Activated gamma-delta T cell (primary cell): Measurements from ENCODE around the gene PALD1.
A peak's percentile ranks its signal among the peaks of the same experiment; 100 is the strongest.

Experiments
- DNase-seq: peaks from one replicate; lab custom pipeline; 2025; lab: John Stamatoyannopoulos, UW

Gene PALD1

GRCh38 chr10:70557086-70557845 lies 78.7 kb downstream of the PALD1 start:
- DNase-seq: no peak

- DNase-seq: no peak
Measured at GRCh38 chr10:70557876-70558275, 79.3 kb downstream of the PALD1 start.

- no peak for DNase-seq
Measured at GRCh38 chr10:70558295-70558694, 79.7 kb downstream of the PALD1 start.

- DNase-seq: peak; percentile 22
Measured at GRCh38 chr10:70558871-70559810, 80.6 kb downstream of the PALD1 start.

GRCh38 chr10:70559861-70560260 lies 81.3 kb downstream of the PALD1 start:
- DNase-seq: no peak

GRCh38 chr10:70560511-70560941 lies 82.0 kb downstream of the PALD1 start:
- no peak for DNase-seq

- DNase-seq: no peak
Measured at GRCh38 chr10:70561070-70561469, 82.5 kb downstream of the PALD1 start.

- DNase-seq: no peak
Measured at GRCh38 chr10:70561558-70561957, 83.0 kb downstream of the PALD1 start.

GRCh38 chr10:70562036-70562755 lies 83.6 kb downstream of the PALD1 start:
- no peak for DNase-seq

- no peak for DNase-seq
Measured at GRCh38 chr10:70563230-70563629, 84.7 kb downstream of the PALD1 start.

GRCh38 chr10:70564113-70564725 lies 85.7 kb downstream of the PALD1 start:
- no peak for DNase-seq

GRCh38 chr10:70564901-70565351 lies 86.4 kb downstream of the PALD1 start:
- no peak for DNase-seq

GRCh38 chr10:70565556-70566514 lies 87.3 kb downstream of the PALD1 start:
- DNase-seq: no peak

GRCh38 chr10:70566515-70567290 lies 88.1 kb downstream of the PALD1 start:
- no peak for DNase-seq

- DNase-seq: no peak
Measured at GRCh38 chr10:70567603-70568002, 89.0 kb downstream of the PALD1 start.

- no peak for DNase-seq
Measured at GRCh38 chr10:70568113-70568512, 89.5 kb downstream of the PALD1 start.

GRCh38 chr10:70568781-70569495 lies 90.4 kb downstream of the PALD1 start:
- no peak for DNase-seq

- DNase-seq: no peak
Measured at GRCh38 chr10:70571236-70571635, 92.7 kb downstream of the PALD1 start.
